ENCODE results near the gene CLDN22. TPM values are rescaled to one million over a fixed set of nuclear protein-coding genes. Genes with fewer than 3 reads are reported as not detected.
A peak's percentile ranks its signal among the peaks of the same experiment; 100 is the strongest.

Gene CLDN22
- total and polyA plus RNA-seq, 3 experiments from 2014 or later: not detected

DNA sequence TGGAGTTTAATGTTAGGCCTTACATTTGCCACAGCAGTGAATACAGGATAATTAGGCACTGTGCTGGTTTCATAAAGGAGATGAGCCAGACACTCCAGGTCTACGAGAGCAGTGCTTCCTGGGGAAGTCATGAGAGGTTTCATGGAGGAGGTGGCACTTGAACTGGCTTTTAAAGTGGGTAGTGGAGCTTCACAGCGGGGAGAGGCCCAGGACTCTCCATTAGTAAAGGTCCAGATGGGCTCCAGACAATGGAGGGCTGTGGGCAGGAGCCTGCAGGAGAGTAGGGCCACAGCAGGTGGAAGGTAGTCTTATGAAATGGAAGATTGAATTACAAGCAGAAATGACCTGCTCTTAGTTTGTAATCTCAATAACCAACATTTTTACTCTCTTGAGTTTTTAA is 29.0 kb downstream of the CLDN22 start:
- no peaks in the 10 kb centered on the region for H3K36me3 Mint-ChIP-seq
- CTCF ChIA-PET: no interaction called here

DNA sequence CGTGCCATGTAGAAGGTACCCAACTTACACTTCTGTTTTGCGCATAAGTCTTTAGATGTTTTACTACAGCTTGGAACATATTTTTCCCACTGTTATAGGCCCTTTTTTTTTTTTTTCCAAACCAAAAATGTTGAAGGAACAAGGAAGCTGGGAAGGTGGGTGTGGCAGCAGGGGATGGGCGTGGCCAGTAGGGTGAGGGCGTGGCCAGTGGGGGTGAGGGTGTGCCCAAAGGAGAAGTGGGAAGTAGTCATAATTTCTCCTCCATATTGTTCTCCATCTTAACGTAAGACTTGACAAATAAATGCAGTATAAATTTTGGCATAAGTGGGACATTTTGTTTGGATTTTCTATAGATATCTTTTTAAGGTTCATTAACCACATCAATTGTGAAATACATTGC is 30.4 kb downstream of the CLDN22 start:
- H3K36me3 Mint-ChIP-seq: no peaks in the 10 kb centered on the region
- no peak overlapping the region for H3K27ac Mint-ChIP-seq
- no peaks in the 10 kb centered on the region for H3K4me1 Mint-ChIP-seq
- Histone ChIP-seq H3K4me1 (ENCODE audit: insufficient read depth, low read length) (no peaks in the 10 kb centered on the region), H3K36me3 (ENCODE audit: insufficient read depth, low read length) (no peaks in the 10 kb centered on the region), H3K9me3 (ENCODE audit: low read length) (no peaks in the 10 kb centered on the region), H3K27me3 (ENCODE audit: insufficient read depth, low read length, poor library complexity, severe bottlenecking) (no peaks in the 10 kb centered on the region), H3K4me3 (ENCODE audit: low read length) (no peak overlapping the region), H3K27ac (ENCODE audit: low read depth, low read length) (no peak overlapping the region)
- peaks cover 1 to 13% of the 10 kb centered on the region in 2 donors for H3K27me3 Mint-ChIP-seq
- POLR2A ChIA-PET: no interaction called here
- H3K9me3 Mint-ChIP-seq: no peaks in the 10 kb centered on the region
- no peak overlapping the region for H3K4me3 Mint-ChIP-seq
- CTCF ChIA-PET: interaction anchor here (1.2 kb wide), 1 partner anchor 28 kb away, joined by 4 read pairs; no protein-coding TSS in a partner anchor
- no peak for DNase-seq

More for the DNA sequence above, 29.0 kb downstream of the CLDN22 start:
- POLR2A ChIA-PET: no interaction called here
- Histone ChIP-seq H3K36me3 (ENCODE audit: insufficient read depth, low read length) (no peaks in the 10 kb centered on the region), H3K4me1 (ENCODE audit: insufficient read depth, low read length) (no peaks in the 10 kb centered on the region), H3K9me3 (ENCODE audit: low read length) (no peaks in the 10 kb centered on the region), H3K4me3 (ENCODE audit: low read length) (no peak overlapping the region), H3K27ac (ENCODE audit: low read depth, low read length) (no peak overlapping the region), H3K27me3 (ENCODE audit: insufficient read depth, low read length, poor library complexity, severe bottlenecking) (no peaks in the 10 kb centered on the region)
- H3K4me3 Mint-ChIP-seq: no peak overlapping the region
- DNase-seq: no peak
- H3K27ac Mint-ChIP-seq: no peak overlapping the region
- peaks cover 1 to 10% of the 10 kb centered on the region in 2 donors for H3K27me3 Mint-ChIP-seq
- no peaks in the 10 kb centered on the region for H3K9me3 Mint-ChIP-seq
- no peaks in the 10 kb centered on the region for H3K4me1 Mint-ChIP-seq

DNA sequence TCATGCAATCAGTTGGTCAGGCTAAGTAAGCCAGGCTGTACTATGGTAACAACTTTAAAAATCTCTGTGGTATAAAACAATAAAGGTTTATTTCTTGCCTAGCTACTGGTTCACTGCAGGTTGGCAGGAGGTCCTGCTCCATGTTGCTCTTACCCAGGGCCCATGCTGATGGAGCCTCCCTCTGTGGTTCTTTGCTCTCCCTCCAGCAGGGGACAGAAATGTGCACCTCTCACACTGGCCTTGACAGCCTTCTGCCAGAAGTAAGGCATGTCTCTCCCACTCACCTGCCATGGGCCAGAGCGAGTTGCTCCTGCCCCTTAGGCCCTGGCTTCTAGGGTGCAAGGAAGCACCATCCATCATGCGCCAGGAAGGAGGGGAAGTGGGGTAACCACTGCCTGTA is 31.1 kb downstream of the CLDN22 start:
- Mint-ChIP-seq H3K9me3 (no peaks in the 10 kb centered on the region), H3K36me3 (no peaks in the 10 kb centered on the region), H3K4me1 (no peaks in the 10 kb centered on the region), H3K27me3 (peaks cover 1 to 21% of the 10 kb centered on the region in 2 donors), H3K4me3 (no peak overlapping the region), H3K27ac (no peak overlapping the region)
- Histone ChIP-seq H3K27ac (ENCODE audit: low read depth, low read length) (no peak overlapping the region), H3K9me3 (ENCODE audit: low read length) (no peaks in the 10 kb centered on the region), H3K27me3 (ENCODE audit: insufficient read depth, low read length, poor library complexity, severe bottlenecking) (no peaks in the 10 kb centered on the region), H3K36me3 (ENCODE audit: insufficient read depth, low read length) (no peaks in the 10 kb centered on the region), H3K4me1 (ENCODE audit: insufficient read depth, low read length) (no peaks in the 10 kb centered on the region), H3K4me3 (ENCODE audit: low read length) (no peak overlapping the region)
- POLR2A ChIA-PET: no interaction called here
- CTCF ChIA-PET: interaction anchor here (1.2 kb wide), 1 partner anchor 27 kb away, joined by 4 read pairs; no protein-coding TSS in a partner anchor
- DNase-seq: no peak

DNA sequence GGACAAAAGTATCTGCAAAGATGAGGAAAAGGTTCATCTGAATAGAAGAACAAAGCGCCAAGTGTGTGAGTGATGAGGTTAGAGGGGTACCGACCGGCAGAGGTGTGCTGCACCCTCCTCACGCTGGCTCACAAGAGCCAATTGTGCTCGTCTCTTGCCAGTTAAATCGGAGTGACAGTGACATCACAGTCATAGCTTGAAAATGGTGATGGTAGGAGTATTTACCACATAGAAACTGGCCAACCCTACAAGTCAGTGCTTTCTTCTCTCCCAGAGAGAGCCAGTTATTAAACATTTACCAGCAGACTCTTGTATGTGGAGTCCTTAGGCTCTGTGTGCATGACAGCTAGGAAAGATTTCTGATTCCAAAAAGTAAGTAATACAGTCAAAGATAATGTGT is 32.4 kb downstream of the CLDN22 start:
- no peaks in the 10 kb centered on the region for H3K36me3 Mint-ChIP-seq
- ChIA-PET POLR2A (no interaction called here), CTCF (no interaction called here)
- H3K27ac ChIP-seq (ENCODE audit: low read depth, low read length): no peak overlapping the region
- H3K4me3 Mint-ChIP-seq: no peak overlapping the region
- no peaks in the 10 kb centered on the region for H3K9me3 ChIP-seq (ENCODE audit: low read length)
- H3K4me3 ChIP-seq (ENCODE audit: low read length): no peak overlapping the region
- H3K36me3 ChIP-seq (ENCODE audit: insufficient read depth, low read length): no peaks in the 10 kb centered on the region
- DNase-seq: no peak
- H3K9me3 Mint-ChIP-seq: no peaks in the 10 kb centered on the region
- no peaks in the 10 kb centered on the region for H3K4me1 ChIP-seq (ENCODE audit: insufficient read depth, low read length)
- no peak overlapping the region for H3K27ac Mint-ChIP-seq
- peaks cover 1 to 23% of the 10 kb centered on the region in 2 donors for H3K27me3 Mint-ChIP-seq
- H3K4me1 Mint-ChIP-seq: no peaks in the 10 kb centered on the region
- H3K27me3 ChIP-seq (ENCODE audit: insufficient read depth, low read length, poor library complexity, severe bottlenecking): no peaks in the 10 kb centered on the region

DNA sequence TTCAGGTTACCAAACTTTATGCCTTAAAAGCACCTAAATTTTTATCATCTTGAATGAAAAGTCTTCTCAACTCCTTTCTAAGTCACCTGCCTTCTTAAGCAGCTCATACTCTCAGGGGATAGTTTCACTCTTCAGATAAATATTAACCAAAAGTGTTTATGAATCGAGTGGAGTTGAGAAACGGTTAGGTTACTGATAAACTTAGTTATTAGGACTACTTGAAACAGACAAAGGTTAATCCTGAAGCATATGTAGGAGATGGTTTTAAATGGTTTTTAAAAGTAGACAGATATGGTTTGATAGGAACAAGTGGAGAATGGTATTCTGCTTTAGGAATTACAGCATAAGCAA is 32.8 kb downstream of the CLDN22 start:
- Mint-ChIP-seq H3K36me3 (no peaks in the 10 kb centered on the region), H3K4me3 (no peak overlapping the region), H3K9me3 (no peaks in the 10 kb centered on the region), H3K27ac (no peak overlapping the region), H3K4me1 (no peaks in the 10 kb centered on the region), H3K27me3 (peaks cover 1 to 26% of the 10 kb centered on the region in 2 donors)
- Histone ChIP-seq H3K4me3 (ENCODE audit: low read length) (no peak overlapping the region), H3K27me3 (ENCODE audit: insufficient read depth, low read length, poor library complexity, severe bottlenecking) (no peaks in the 10 kb centered on the region), H3K4me1 (ENCODE audit: insufficient read depth, low read length) (no peaks in the 10 kb centered on the region), H3K36me3 (ENCODE audit: insufficient read depth, low read length) (no peaks in the 10 kb centered on the region), H3K9me3 (ENCODE audit: low read length) (no peaks in the 10 kb centered on the region), H3K27ac (ENCODE audit: low read depth, low read length) (no peak overlapping the region)
- ChIA-PET POLR2A (no interaction called here), CTCF (no interaction called here)
- DNase-seq: no peak

DNA sequence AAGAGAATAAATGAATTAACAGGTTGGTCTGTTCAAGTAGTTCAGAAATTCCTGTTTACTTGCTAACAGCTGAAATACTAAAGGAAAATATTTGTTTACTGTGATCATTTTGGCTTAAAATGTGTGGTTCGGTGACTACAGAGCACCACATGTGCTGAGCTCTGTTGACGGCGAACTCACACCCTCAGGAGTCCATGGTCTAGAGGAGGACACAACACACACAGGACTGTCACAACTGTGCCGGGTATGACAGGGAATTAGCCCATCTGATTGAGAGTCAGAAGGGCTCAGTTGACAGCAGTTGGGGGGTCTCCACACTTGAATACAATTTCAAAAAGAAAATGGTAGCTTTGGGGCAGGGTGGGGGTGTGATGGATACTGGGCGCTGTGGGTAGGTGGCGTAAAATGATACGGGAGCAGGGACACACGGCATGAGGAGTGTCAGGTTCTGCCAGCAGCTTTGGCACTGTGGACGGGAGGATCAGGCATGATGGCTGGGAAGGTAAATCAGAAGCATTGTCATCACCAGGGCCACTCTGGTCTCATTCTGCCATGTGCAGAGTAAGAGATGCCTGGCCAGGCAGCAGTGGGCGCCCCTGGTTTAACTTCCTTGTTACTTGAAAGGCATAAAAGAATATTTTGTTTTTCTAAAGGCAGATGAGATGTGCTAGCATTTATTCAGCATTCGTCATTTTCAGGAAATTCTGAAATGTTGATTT is 33.3 kb downstream of the CLDN22 start:
- ChIA-PET CTCF (no interaction called here), POLR2A (no interaction called here)
- H3K9me3 Mint-ChIP-seq: no peaks in the 10 kb centered on the region
- Histone ChIP-seq H3K4me3 (ENCODE audit: low read length) (no peak overlapping the region), H3K27me3 (ENCODE audit: insufficient read depth, low read length, poor library complexity, severe bottlenecking) (no peaks in the 10 kb centered on the region), H3K9me3 (ENCODE audit: low read length) (no peaks in the 10 kb centered on the region), H3K36me3 (ENCODE audit: insufficient read depth, low read length) (no peaks in the 10 kb centered on the region), H3K4me1 (ENCODE audit: insufficient read depth, low read length) (no peaks in the 10 kb centered on the region), H3K27ac (ENCODE audit: low read depth, low read length) (no peak overlapping the region)
- no peaks in the 10 kb centered on the region for H3K4me1 Mint-ChIP-seq
- H3K36me3 Mint-ChIP-seq: no peaks in the 10 kb centered on the region
- H3K4me3 Mint-ChIP-seq: no peak overlapping the region
- peak overlapping the region in 1 of 8 donors; percentile 14 for H3K27ac Mint-ChIP-seq
- DNase-seq: no peak
- H3K27me3 Mint-ChIP-seq: peaks cover 1 to 26% of the 10 kb centered on the region in 2 donors

DNA sequence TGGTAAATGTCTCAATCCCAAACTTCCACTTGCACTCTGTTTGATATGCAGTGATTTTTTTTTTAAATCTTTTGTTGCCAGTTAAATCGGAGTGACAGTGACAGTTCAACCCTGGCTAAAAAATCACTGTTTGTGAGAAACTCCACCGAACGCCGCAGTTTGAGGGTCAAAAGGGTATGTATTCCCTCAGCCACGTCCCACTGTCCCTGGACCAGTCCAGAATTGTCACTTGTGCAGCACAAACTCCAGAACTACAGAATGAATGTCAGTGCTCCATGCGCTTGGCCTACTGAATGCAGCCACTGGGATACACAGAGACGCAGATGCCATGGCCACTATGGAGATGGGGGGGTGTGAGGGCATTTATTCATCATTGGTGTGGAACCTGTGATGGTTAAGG is 34.2 kb downstream of the CLDN22 start:
- Histone ChIP-seq H3K4me1 (ENCODE audit: insufficient read depth, low read length) (no peaks in the 10 kb centered on the region), H3K27ac (ENCODE audit: low read depth, low read length) (no peak overlapping the region), H3K36me3 (ENCODE audit: insufficient read depth, low read length) (no peaks in the 10 kb centered on the region), H3K9me3 (ENCODE audit: low read length) (no peaks in the 10 kb centered on the region), H3K27me3 (ENCODE audit: insufficient read depth, low read length, poor library complexity, severe bottlenecking) (no peaks in the 10 kb centered on the region), H3K4me3 (ENCODE audit: low read length) (no peak overlapping the region)
- H3K36me3 Mint-ChIP-seq: no peaks in the 10 kb centered on the region
- POLR2A ChIA-PET: no interaction called here
- no peak overlapping the region for H3K27ac Mint-ChIP-seq
- peaks cover 1 to 23% of the 10 kb centered on the region in 2 donors for H3K27me3 Mint-ChIP-seq
- H3K4me3 Mint-ChIP-seq: no peak overlapping the region
- CTCF ChIA-PET: interaction anchor here (1.1 kb wide), 1 partner anchor 25 kb away, joined by 4 read pairs; no protein-coding TSS in a partner anchor
- H3K9me3 Mint-ChIP-seq: no peaks in the 10 kb centered on the region
- DNase-seq: no peak
- H3K4me1 Mint-ChIP-seq: no peaks in the 10 kb centered on the region

DNA sequence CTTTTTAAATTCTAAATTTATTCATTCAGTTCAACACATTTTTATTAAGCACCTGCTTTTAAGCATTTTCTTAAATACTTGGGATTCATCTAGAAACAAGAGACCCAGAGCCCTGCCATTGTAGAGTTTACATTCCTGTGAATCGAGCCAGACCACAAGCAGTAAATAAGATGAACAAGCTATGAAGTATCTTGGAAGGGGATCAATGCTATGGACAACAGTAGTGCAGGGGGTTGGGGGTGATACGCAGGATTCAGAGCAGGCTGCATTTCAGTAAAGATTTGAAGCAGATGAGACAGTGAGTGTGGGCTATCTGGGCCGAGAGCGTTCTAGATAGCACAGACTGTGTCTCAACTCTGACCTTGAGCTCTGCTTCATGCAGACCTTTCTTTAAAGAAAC is 35.1 kb downstream of the CLDN22 start:
- ChIA-PET POLR2A (no interaction called here), CTCF (interaction anchor here (1.1 kb wide), 1 partner anchor 24 kb away, joined by 4 read pairs; no protein-coding TSS in a partner anchor)
- Mint-ChIP-seq H3K9me3 (no peaks in the 10 kb centered on the region), H3K4me1 (no peaks in the 10 kb centered on the region), H3K4me3 (no peak overlapping the region), H3K36me3 (peaks cover 0 to 2% (median 0%) of the 10 kb centered on the region in 3 donors), H3K27me3 (peaks cover 1 to 28% of the 10 kb centered on the region in 2 donors), H3K27ac (no peak overlapping the region)
- H3K36me3 ChIP-seq (ENCODE audit: insufficient read depth, low read length): no peaks in the 10 kb centered on the region
- DNase-seq: no peak
- H3K4me3 ChIP-seq (ENCODE audit: low read length): no peak overlapping the region
- H3K27me3 ChIP-seq (ENCODE audit: insufficient read depth, low read length, poor library complexity, severe bottlenecking): no peaks in the 10 kb centered on the region
- H3K27ac ChIP-seq (ENCODE audit: low read depth, low read length): no peak overlapping the region
- H3K9me3 ChIP-seq (ENCODE audit: low read length): no peaks in the 10 kb centered on the region
- no peaks in the 10 kb centered on the region for H3K4me1 ChIP-seq (ENCODE audit: insufficient read depth, low read length)

All from CD8-positive, alpha-beta memory T cell (primary cell).